Gastroesophageal sphincter (tissue), 3 donors: ENCODE measurements around the gene TBC1D1.

ENCODE experiments used
- CTCF ChIP-seq, 4 experiments: fragments of 200-600 bp in 2 of 4; fragments of 450-650 bp in 2 of 4; sonication (generic) in 1 of 4; IDR thresholded peaks; one replicate each; pipeline ENCODE4 v1.5.1; 2017 to 2019; ENCODE audit warnings: antibody characterized with exemption in 4 of 4, mild to moderate bottlenecking in 2 of 4, moderate library complexity in 2 of 4
- POLR2AphosphoS5 ChIP-seq: sonication (generic); formaldehyde crosslinking; IDR thresholded peaks from one replicate; pipeline ENCODE4 v1.6.1; 2017; ENCODE audit warnings: antibody characterized with exemption

GRCh38 chr4:38082424-38083385, 191.8 kb downstream of the TBC1D1 start:
- no peak for TF ChIP-seq CTCF (IDR thresholded peaks at IDR 0.05)
- TF ChIP-seq POLR2AphosphoS5 = peak; percentile 47
